ENCODE measurements around the gene ST6GALNAC6.
"Not testable (repeated sequence)": the region's sequence is repeated elsewhere in the genome, so short reads cannot be mapped to it uniquely, and the experiment has no call there.

The ST6GALNAC6 gene

GRCh38 chr9:127876026-127876763 is 23.2 kb downstream of the ST6GALNAC6 start:
- in situ Hi-C loops (cut with MboI; ENCODE audit: low sequenced_read_pairs), result no loop called here

DNA sequence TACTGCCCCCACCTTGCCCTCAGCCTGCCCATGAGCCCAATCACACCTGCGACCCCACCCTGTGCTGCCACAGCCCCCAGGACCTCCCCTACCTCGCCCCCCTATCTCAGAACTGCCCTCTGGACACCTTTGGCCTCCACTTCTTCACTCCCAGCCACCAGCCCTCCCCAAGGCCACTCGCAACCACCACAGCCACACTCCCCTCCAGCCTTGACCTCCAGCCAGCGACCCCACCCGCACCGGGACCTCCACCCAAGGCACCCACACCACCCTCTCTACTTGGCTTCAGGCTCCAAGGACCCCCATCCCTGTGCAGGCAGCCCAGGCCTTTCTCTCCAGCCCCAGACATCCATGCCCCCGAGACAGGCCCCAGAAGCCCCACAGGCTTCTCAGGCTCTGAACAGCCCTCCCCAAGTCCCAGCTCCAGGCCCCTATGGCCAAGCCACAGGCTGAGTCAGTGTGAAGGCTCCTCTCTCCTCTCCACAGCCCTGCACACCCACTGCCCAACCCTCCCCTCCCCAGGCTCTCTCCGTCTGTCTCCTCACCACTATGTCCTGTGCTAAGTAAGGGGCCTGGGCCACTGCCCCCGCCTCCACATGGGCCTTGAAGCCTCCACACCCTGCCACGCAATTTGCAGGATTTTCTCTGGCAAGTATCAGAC is 24.0 kb downstream of the ST6GALNAC6 start:
- in situ Hi-C loops (cut with MboI; ENCODE audit: low sequenced_read_pairs), result no loop called here

DNA sequence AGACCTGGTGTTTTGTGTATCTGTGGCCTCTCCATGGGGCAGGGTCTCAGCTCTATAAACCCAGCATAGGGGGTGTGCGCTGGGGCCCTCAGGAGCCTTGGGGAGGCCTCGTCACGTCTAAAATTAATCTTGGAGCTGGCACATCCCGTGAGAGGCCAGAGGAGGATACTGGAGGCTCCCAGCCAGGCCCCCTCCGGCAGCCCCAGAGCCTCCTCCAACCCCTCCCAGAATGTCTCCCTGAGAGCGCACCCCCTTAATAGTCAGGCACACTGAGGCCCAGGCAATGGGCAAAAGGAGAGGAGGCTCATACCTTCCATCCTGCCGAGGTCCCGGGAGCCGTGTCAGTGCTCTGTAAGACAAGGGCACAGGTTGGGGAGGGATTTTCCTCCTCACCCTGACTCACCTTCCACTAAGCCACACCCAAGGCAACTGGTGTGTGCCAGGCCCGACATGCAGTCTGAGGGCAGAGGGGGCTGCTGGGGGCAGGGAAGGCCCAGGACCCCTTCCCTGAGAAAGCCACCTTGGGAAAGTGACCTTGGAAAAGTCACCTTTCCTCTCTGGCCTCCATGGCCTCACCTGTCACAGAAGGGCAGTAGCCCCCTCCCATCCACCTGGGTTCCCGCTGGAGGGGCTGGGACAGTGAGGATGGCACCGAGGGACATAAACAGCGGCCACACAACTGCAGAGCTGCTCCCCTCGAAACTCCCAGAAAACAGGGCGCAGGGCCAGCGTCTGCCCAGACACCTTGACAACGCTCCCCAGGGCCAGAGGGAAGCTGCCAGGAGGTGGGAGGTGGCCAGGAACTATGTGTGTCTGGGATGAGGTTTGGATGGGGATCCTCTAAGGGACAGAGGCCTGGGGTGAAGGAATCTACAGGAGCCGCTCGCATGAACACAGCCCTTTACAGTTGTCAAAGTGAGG is 24.8 kb downstream of the ST6GALNAC6 start:
- in situ Hi-C loops (cut with MboI; ENCODE audit: low sequenced_read_pairs), result no loop called here

DNA sequence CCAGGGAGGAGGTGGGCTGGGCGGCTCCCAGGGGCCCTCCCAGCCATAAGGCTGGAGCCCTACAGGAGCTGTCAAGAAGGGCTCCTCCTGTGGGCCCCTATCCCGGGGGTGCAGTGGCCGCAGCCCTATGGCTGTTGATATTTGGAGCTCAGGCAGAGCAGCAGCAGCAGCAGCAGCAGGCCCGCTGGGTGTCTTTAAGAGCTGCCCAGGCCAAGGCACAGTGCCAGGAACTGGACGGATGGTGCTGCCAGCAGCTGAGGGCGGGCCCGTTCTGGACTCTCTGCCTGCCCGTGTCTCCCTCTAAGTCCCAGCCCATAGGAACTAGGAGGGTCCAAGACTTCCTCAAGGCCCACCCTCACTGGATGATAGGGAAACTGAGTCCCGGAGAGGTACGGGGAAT is 25.5 kb downstream of the ST6GALNAC6 start:
- in situ Hi-C loops (cut with MboI; ENCODE audit: low sequenced_read_pairs), result no loop called here

DNA sequence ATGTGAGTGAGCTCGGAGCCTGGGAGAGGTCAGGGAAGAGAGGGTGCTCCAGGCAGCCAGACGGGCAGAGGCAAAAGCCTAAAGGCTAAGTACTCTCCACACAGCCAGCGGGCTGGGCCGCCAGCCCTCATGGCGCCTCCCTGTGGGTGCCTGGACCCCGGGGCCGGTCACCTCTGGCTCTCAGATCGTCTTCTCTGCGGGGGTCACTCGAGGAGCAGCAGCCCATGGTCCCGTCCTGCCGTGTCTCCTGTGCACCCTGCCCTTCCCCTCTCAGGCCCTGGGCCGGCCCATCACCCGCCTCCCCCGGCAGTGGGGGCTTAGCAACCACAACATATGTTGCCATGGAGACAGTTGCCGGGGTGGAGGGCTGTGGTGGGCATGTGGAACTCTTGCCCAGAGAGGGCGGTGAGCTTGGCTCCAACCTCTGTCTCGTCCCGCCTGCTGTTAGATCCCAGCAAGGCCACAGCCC is 26.1 kb downstream of the ST6GALNAC6 start:
- in situ Hi-C loops (cut with MboI; ENCODE audit: low sequenced_read_pairs), result no loop called here

GRCh38 chr9:127872369-127873222 is 26.8 kb downstream of the ST6GALNAC6 start:
- in situ Hi-C loops (cut with MboI; ENCODE audit: low sequenced_read_pairs), result no loop called here

GRCh38 chr9:127871531-127871930 is 27.9 kb downstream of the ST6GALNAC6 start:
- in situ Hi-C loops (cut with MboI; ENCODE audit: low sequenced_read_pairs), result no loop called here

- in situ Hi-C loops (cut with MboI; ENCODE audit: low sequenced_read_pairs), result no loop called here
Observed at GRCh38 chr9:127870887-127871286, 28.5 kb downstream of the ST6GALNAC6 start.

GRCh38 chr9:127870153-127870491 is 29.3 kb downstream of the ST6GALNAC6 start:
- in situ Hi-C loops (cut with MboI; ENCODE audit: low sequenced_read_pairs), result not testable (repeated sequence)

- in situ Hi-C loops (cut with MboI; ENCODE audit: low sequenced_read_pairs), result no loop called here
Observed at GRCh38 chr9:127869310-127870152, 29.9 kb downstream of the ST6GALNAC6 start.

DNA sequence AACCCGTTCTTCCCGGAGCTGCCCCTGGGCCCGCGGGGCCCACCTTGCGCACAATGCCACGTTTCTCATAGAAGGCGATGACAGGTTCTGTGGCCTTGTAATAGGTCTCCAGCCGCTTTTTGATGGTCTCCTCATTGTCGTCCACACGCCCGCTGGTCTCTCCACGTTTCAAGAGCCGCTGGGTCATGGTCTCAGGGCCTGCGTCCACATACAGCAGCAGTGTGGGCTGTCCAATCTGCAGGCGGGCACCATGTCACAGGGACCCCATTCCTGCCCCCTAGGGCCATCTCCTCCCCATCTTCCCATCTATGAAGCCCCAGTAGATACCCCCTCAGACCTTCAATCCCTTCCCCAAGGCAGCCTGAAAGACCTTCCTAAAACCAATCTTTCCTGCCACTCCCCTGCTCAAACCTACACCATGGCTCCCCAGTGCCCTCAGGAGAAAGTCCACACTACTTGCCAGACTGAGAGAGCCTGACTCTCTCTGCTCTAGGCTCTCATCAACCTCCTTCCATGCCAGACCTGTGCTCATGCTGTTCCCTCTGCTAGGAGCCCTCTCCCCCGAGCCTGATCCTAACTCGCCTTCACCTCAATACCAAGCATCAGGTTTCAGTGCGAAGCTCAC is 31.0 kb downstream of the ST6GALNAC6 start:
- in situ Hi-C loops (cut with MboI; ENCODE audit: low sequenced_read_pairs), result no loop called here

GRCh38 chr9:127867356-127868277 is 31.8 kb downstream of the ST6GALNAC6 start:
- in situ Hi-C loops (cut with MboI; ENCODE audit: low sequenced_read_pairs), result no loop called here

- in situ Hi-C loops (cut with MboI; ENCODE audit: low sequenced_read_pairs), result no loop called here
Observed at GRCh38 chr9:127866535-127866934, 32.9 kb downstream of the ST6GALNAC6 start.

DNA sequence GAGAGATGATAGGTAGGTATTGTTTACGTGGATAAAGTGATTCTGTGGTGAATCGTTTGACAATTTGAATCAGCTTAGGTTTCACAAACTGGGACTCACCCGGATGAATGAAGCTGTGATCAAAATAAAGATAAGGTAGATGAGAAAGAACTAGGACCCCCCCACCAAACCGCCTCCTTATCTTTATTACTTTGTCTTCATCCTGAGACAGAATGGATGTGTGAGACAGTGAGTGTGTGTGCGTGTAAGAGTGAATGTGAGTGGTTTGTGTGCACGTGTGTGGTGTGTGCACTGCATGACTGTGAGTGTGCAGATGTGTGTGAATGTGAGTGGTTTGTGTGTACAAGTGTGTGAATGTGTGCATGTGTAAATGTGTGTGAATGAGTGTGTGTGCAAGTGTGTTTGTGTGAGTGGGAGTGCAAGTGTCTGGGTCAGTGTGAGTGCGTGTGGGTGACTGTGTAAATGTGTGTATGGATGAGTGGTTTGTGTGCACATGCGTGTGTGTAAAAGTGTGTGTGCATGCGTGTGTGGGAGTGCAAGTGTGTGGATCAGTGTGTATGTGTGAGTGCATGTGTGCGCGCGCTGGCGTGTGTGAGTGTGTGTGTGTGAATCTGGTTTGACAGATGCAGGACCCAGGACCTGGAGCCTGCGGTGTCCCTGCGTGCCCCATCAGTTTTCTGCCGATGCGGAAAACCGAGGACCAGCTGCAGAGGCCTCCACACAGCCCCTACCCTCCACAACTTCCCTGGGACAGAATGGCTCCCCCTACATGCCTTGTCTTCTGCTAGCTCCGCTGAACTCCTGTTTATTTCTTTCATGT is 33.5 kb downstream of the ST6GALNAC6 start:
- in situ Hi-C loops (cut with MboI; ENCODE audit: low sequenced_read_pairs), result no loop called here

GRCh38 chr9:127863191-127863621 is 36.2 kb downstream of the ST6GALNAC6 start:
- in situ Hi-C loops (cut with MboI; ENCODE audit: low sequenced_read_pairs), result no loop called here

DNA sequence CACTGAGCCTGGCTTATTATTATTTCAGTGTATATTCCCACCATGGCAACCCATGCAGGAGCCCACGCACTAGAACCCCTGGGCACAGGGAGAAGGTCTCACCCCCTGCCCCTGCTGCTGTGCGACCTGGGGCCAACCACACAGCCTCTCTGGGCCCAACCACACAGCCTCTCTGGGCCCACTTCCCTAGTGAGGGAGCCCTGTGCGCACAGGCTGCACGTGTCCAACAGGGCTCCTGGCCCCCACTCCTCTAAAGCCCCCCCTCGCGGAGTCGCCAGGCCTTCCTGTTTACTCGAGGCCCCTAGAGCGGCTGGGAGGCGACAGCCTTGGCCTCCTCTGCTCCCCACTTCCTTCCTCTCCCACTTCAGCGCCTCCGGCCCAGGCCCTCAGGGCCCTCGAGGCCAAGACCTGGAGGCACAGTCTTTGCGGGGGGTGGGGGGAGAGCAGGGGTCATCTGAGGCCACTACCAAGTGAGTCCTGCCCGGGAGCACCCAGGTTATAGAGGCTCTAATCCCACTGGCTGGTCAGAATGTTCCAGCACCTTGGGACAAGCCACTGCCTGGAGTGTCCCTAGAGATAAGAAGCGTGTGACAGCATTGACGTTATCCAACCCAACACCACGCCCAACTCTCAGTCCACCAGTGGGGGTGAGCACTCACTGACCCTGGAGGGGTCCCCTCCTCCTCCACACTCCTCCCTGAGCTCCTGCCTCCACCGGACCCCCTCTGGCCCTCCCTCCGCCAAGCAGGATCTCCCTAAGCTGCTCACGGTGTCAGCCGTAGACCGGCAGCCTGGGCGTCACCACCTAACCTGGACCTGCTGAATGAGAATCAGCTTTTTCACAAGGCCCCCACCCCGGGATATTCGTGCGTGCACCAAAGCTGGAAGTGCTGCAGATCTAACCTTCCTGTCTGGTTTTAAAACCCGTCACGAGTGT is 37.1 kb downstream of the ST6GALNAC6 start:
- in situ Hi-C loops (cut with MboI; ENCODE audit: low sequenced_read_pairs), result no loop called here
